HTERT RPE-1 (cell line): ENCODE results near the gene C10orf67.
"Not testable (repeated sequence)": the region's sequence is repeated elsewhere in the genome, so short reads cannot be mapped to it uniquely, and the experiment has no call there.

ENCODE experiments used
- in situ Hi-C: fragments of 300-500 bp; cut with MboI; formaldehyde crosslinking; loops from 4 replicates; pipeline ENCODE4 v1.14.3; 2020; ENCODE audit warnings: low sequenced_read_pairs

The C10orf67 gene

DNA sequence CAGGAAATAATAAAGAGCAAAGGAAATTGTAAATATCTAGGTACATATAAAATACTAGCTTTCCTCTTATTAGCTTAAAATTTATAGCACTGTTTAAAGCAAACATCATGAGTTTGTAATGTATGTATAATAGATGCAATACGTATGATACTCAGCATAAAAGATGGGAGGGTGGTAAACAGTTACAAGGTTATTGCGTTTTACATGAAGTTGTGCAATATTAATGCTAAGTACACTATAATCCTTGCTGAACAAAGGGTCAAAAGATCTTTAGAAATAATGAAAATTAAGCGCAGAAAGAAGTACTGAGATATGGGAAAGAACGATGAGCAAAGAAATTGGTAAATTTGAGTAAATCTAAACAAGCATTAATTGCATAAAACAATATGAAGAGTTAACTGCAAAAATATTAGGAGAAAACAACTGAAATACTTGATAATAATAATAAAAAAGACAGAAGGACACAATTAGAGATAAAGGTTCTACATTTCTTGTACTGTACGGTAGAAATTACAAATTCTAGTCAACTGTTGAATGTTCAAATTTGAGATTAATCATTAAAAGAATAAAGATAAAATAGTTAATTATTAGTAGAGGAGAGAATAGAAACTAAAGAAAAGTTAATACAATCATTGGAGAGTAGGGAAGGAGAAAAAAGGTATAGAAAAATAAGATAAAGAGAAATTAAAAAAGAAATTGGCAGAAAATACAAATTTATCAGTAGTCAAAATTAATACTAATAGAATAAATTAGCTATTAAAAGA, 17.9 kb downstream of the C10orf67 start:
- in situ Hi-C loops = no loop called here

- in situ Hi-C loops = no loop called here
Measured at GRCh38 chr10:23325132-23325531, 19.5 kb downstream of the C10orf67 start.

DNA sequence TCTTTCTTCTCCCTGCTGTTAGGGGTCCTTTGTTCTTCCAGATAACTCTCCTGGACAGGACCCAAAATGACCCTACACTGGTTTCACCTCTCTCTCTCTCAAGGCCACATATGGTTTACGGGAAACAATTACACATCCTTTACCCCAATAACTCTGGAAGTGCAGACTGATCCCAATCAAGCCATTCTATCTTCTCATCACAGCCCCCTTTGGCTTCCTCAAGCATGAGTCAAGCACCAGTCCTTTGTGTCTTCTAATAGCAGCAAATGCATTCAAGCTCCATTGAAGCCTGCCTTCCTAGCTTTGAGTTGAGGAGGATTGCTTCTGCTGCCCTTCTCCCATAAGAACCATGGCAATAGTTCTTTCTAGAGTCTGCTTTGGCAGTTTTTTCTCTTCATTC, 20.2 kb downstream of the C10orf67 start:
- in situ Hi-C loops = no loop called here

- in situ Hi-C loops = no loop called here
Measured at GRCh38 chr10:23322082-23322481, 22.5 kb downstream of the C10orf67 start.

- in situ Hi-C loops = no loop called here
Measured at GRCh38 chr10:23319835-23320234, 24.8 kb downstream of the C10orf67 start.

DNA sequence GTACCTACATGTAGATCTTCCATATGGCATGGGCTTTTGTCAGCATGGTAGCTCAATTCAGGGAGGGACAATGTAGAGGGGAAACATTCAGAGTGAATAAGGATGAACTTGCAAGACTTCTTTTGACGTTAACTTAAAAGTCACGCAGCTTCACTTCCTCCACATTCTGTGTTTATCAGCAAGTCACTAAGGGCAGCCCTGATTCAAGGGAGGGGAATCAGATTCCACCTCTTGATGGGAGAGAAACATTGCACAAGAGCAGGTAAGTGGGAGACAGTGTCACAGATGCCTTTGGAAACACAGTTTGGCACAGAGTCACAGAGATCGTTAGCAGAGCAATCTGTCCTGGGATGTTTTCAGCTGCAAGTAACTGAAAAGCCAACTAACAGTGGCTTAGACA, 26.2 kb downstream of the C10orf67 start:
- in situ Hi-C loops = no loop called here

GRCh38 chr10:23317416-23317815, 27.2 kb downstream of the C10orf67 start:
- in situ Hi-C loops = no loop called here

DNA sequence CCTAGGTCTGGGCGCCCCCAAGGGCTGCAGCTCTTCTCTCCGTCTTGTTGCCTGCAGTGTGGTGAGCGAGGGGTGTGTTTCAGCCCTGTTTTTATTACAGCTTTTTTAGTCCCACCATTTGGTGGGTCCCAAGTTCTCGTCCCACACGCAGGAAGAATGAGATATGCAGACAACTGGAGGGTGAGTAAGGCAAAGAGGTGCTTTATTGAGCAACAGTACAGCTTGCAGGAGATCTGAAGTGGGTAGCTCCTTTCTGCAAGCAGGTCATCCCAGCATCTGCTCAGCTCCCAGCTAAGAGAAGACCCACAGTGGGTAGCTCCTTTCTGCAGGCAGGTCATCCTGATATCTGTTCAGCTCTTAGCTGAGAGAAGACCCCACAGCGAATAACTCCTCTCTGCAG, 28.2 kb downstream of the C10orf67 start:
- in situ Hi-C loops = no loop called here

GRCh38 chr10:23315966-23316365, 28.6 kb downstream of the C10orf67 start:
- in situ Hi-C loops = no loop called here

DNA sequence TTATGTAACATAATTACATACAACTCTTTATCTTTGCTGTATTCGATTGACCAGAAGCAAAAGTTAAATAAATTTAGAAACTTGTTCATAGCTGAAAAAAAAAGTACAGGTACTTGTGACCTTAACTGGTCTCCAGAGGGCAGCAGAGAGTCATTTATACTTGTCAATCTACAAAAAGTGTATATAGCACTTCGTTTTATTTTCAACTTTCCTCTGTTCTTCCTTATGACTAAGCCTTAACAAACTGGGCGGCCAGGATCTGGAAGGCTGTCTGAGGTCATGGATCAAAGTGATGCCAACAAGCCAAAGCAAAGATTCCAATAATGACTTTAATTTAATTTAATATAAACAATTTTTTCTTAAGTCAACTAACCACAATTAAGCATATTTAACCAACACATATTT, 29.8 kb downstream of the C10orf67 start:
- in situ Hi-C loops = no loop called here

DNA sequence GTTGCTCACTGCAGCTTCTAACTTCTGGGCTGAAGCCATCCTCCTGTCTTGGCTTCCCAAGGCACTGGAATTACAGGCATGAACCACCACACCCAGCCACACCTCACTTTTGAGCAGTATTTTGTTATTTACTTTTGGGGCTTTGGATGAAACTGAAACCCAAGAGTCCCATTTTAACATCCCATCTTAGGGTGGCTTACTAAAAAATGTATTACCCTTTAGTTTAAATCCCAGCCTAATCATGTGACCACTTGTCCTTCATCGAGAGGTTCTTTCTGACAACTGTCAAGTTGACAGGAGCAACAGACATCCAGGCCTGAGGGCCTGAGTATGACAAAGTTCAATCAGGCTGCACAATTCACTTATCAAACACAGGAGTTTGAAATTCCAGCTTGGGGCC, 33.6 kb downstream of the C10orf67 start:
- in situ Hi-C loops = no loop called here

DNA sequence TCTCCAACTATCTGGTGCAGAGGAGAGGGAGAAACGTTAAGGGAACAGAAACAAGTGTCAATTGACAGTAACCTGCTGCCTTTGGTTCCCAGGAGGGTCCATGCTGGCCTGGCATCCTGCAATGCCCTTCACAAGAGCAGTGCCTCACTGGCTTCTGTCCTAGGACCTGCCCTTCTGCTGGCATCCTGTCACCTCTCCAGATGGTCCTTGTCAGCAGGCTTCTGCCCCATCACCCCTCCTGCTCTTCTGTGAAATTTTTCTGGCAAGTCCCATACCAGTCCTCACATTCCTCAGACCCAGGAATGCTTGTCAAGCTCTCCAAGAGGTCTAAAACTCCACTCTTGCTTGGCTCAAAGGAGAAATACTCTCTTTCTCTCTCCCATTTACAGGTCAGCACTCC, 34.2 kb downstream of the C10orf67 start:
- in situ Hi-C loops = no loop called here

DNA sequence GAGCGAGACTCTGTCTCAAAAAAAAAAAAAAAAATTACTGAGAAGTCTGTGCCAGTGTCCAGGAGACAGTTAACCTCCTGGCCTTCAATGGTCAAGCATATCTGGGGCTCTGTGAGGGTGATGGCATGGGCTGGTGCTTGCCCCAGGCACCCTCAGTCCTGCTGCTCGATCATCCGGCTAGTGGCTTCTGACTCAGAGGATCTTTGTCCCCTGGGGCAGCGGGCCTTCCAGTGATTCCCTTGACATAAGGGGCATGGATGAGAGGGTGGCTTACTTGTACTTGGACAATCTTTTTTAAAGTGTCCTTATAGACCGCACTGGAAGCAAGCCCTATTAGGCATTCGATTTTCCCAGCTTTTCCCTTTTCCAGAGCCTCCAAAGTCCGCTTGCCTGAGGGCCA, 44.6 kb downstream of the C10orf67 start:
- in situ Hi-C loops = not testable (repeated sequence)

GRCh38 chr10:23294638-23295247, 49.9 kb downstream of the C10orf67 start:
- in situ Hi-C loops = no loop called here

- in situ Hi-C loops = no loop called here
Measured at GRCh38 chr10:23293973-23294590, 50.5 kb downstream of the C10orf67 start.

DNA sequence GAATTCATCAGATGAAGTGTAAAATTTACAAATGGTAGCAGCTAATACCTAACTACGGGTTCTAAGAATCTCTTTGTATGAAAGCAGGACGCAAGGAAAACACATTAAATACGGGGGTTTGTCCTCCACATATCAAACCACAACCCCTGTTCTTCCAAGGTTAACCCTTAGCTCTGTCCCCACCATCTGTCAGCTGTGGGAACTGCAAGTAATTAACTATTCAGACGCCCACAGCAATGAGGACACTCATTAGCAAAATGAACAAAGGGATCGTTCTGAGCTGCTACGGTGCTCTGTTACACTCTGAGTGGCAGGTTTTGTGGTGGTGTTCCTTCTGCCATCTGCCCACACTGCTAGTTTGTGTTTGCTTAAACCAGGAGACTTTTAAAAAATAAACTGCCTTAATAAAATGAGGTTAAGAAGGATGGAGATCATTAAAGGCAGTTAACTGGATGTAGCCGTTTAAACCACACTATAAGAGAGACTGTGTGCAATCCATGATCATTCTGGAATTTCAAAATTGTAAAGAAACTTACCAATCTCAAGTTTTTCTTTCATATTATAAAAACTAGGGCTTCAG, 51.4 kb downstream of the C10orf67 start:
- in situ Hi-C loops = no loop called here

- in situ Hi-C loops = no loop called here
Measured at GRCh38 chr10:23291551-23292334, 52.9 kb downstream of the C10orf67 start.

- in situ Hi-C loops = no loop called here
Measured at GRCh38 chr10:23284674-23285335, 59.8 kb downstream of the C10orf67 start.

GRCh38 chr10:23284155-23284554, 60.4 kb downstream of the C10orf67 start:
- in situ Hi-C loops = no loop called here

DNA sequence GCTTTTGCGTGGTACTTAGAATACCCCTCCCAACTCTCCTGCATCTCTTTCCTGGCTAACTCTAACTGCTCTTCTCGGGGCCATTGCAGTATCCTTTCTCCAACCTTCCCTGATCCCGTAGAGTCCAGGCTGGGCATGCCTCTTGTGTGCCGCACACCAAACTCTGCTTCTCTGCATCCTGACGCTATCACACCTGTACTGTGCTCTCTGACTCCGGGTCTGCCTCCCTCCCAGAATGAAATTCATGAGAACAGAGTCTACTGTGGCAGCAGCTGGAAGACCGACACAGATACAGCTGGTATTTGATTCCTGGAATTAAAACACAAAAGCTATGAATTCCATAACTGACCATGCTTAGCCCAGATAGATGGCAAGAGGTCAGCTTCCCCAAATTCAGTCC, 60.9 kb downstream of the C10orf67 start:
- in situ Hi-C loops = no loop called here

DNA sequence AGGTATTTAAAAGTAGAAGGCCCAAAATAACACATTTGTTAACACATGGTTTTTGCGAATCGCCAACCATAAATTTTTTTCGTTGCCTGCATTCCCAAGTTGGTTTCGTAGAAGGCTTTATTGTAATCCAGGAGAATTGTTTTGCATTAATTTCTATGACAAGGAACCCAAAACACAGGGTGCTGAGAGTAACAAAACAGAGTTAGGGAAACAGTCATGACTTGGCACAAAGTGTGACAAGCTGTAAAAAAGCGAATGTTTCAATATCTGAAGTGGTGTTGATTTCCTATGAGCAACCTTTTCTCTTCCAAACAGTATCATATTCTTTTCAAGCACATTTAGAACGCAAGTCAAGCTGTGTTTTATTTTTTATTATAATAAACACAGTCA, 63.6 kb downstream of the C10orf67 start:
- in situ Hi-C loops = no loop called here
